ENCODE data around the gene PARVG.

PARVG gene

GRCh38 chr22:44225812-44226211, 45.1 kb downstream of the PARVG start:
- Histone ChIP-seq H3K4ac (ENCODE audit: low read depth, low read length) (no peak overlapping the region), H4K91ac (ENCODE audit: low read depth, low read length) (no peak overlapping the region), H3K4me1 (ENCODE audit: control insufficient read depth in 1 of 2, insufficient read depth in 2 of 2, low read length in 2 of 2) (no peaks in the 10 kb centered on the region), H3K27me3 (ENCODE audit: insufficient read depth, low read length) (no peaks in the 10 kb centered on the region), H3K4me3 (ENCODE audit: low read depth, low read length) (no peak overlapping the region), H3K27ac (ENCODE audit: low read depth, low read length) (no peak overlapping the region), H3K4me2 (ENCODE audit: low read length) (no peak overlapping the region), H3K14ac (ENCODE audit: low read length) (no peak overlapping the region), H4K8ac (ENCODE audit: low read depth, low read length) (no peak overlapping the region), H3K18ac (ENCODE audit: low read length) (no peak overlapping the region), H3K9me3 (ENCODE audit: insufficient read depth, low read depth, low read length) (peaks cover 5% of the 10 kb centered on the region), H2AFZ (ENCODE audit: insufficient read depth, low read length, poor library complexity) (no peak overlapping the region), H3K23ac (ENCODE audit: low read length) (no peak overlapping the region), H3K36me3 (ENCODE audit: control insufficient read depth in 1 of 2, insufficient read depth in 2 of 2, low read length in 2 of 2) (no peaks in the 10 kb centered on the region), H3K79me1 (ENCODE audit: low read length) (no peaks in the 10 kb centered on the region), H2BK12ac (ENCODE audit: low read length) (no peak overlapping the region), H3K79me2 (ENCODE audit: control insufficient read depth, insufficient read depth, low read length, poor library complexity) (no peaks in the 10 kb centered on the region), H3K9ac (ENCODE audit: low read length) (no peak overlapping the region), H2BK5ac (ENCODE audit: low read depth, low read length, poor library complexity) (no peak overlapping the region), H4K12ac (ENCODE audit: low read depth, low read length) (no peak overlapping the region), H2AK5ac (ENCODE audit: low read length) (no peak overlapping the region), H2BK120ac (ENCODE audit: insufficient read depth, low read length, poor library complexity) (no peak overlapping the region)
- WGBS (ENCODE audit: extremely low coverage, insufficient coverage, insufficient read length): no CpG with 5 or more reads among the region's 8 CpGs
- DNase-seq: no peak

- Histone ChIP-seq H2BK5ac (ENCODE audit: low read depth, low read length, poor library complexity) (no peak overlapping the region), H3K4me3 (ENCODE audit: low read depth, low read length) (no peak overlapping the region), H3K23ac (ENCODE audit: low read length) (no peak overlapping the region), H2AK5ac (ENCODE audit: low read length) (no peak overlapping the region), H3K36me3 (ENCODE audit: control insufficient read depth in 1 of 2, insufficient read depth in 2 of 2, low read length in 2 of 2) (no peaks in the 10 kb centered on the region), H3K79me1 (ENCODE audit: low read length) (no peaks in the 10 kb centered on the region), H3K18ac (ENCODE audit: low read length) (no peak overlapping the region), H2BK120ac (ENCODE audit: insufficient read depth, low read length, poor library complexity) (no peak overlapping the region), H3K79me2 (ENCODE audit: control insufficient read depth, insufficient read depth, low read length, poor library complexity) (no peaks in the 10 kb centered on the region), H3K4me2 (ENCODE audit: low read length) (no peak overlapping the region), H4K8ac (ENCODE audit: low read depth, low read length) (no peak overlapping the region), H3K9ac (ENCODE audit: low read length) (no peak overlapping the region), H3K27me3 (ENCODE audit: insufficient read depth, low read length) (no peaks in the 10 kb centered on the region), H2BK12ac (ENCODE audit: low read length) (no peak overlapping the region), H3K27ac (ENCODE audit: low read depth, low read length) (no peak overlapping the region), H2AFZ (ENCODE audit: insufficient read depth, low read length, poor library complexity) (no peak overlapping the region), H3K9me3 (ENCODE audit: insufficient read depth, low read depth, low read length) (no peaks in the 10 kb centered on the region), H4K91ac (ENCODE audit: low read depth, low read length) (no peak overlapping the region), H3K14ac (ENCODE audit: low read length) (no peak overlapping the region), H4K12ac (ENCODE audit: low read depth, low read length) (no peak overlapping the region), H3K4me1 (ENCODE audit: control insufficient read depth in 1 of 2, insufficient read depth in 2 of 2, low read length in 2 of 2) (no peaks in the 10 kb centered on the region), H3K4ac (ENCODE audit: low read depth, low read length) (no peak overlapping the region)
- no peak for DNase-seq
- no CpG with 5 or more reads among the region's 3 CpGs for WGBS (ENCODE audit: extremely low coverage, insufficient coverage, insufficient read length)
These were observed 48.6 kb downstream of the PARVG start for GRCh38 chr22:44229331-44229730.

- Histone ChIP-seq H3K79me1 (ENCODE audit: low read length) (no peaks in the 10 kb centered on the region), H3K4me3 (ENCODE audit: low read depth, low read length) (no peak overlapping the region), H3K79me2 (ENCODE audit: control insufficient read depth, insufficient read depth, low read length, poor library complexity) (no peaks in the 10 kb centered on the region), H3K14ac (ENCODE audit: low read length) (no peak overlapping the region), H2AK5ac (ENCODE audit: low read length) (no peak overlapping the region), H2BK5ac (ENCODE audit: low read depth, low read length, poor library complexity) (no peak overlapping the region), H3K23ac (ENCODE audit: low read length) (no peak overlapping the region), H3K4me1 (ENCODE audit: control insufficient read depth in 1 of 2, insufficient read depth in 2 of 2, low read length in 2 of 2) (no peaks in the 10 kb centered on the region), H2AFZ (ENCODE audit: insufficient read depth, low read length, poor library complexity) (no peak overlapping the region), H3K9me3 (ENCODE audit: insufficient read depth, low read depth, low read length) (no peaks in the 10 kb centered on the region), H3K36me3 (ENCODE audit: control insufficient read depth in 1 of 2, insufficient read depth in 2 of 2, low read length in 2 of 2) (no peaks in the 10 kb centered on the region), H4K8ac (ENCODE audit: low read depth, low read length) (no peak overlapping the region), H3K4ac (ENCODE audit: low read depth, low read length) (no peak overlapping the region), H4K12ac (ENCODE audit: low read depth, low read length) (no peak overlapping the region), H4K91ac (ENCODE audit: low read depth, low read length) (no peak overlapping the region), H3K4me2 (ENCODE audit: low read length) (no peak overlapping the region), H3K27ac (ENCODE audit: low read depth, low read length) (no peak overlapping the region), H2BK12ac (ENCODE audit: low read length) (no peak overlapping the region), H3K27me3 (ENCODE audit: insufficient read depth, low read length) (no peaks in the 10 kb centered on the region), H3K18ac (ENCODE audit: low read length) (no peak overlapping the region), H3K9ac (ENCODE audit: low read length) (no peak overlapping the region), H2BK120ac (ENCODE audit: insufficient read depth, low read length, poor library complexity) (no peak overlapping the region)
- DNase-seq: peak in 1 of 2 donors; percentile 8
- WGBS (ENCODE audit: extremely low coverage, insufficient coverage, insufficient read length): no CpG with 5 or more reads among the region's 2 CpGs
These were observed 49.1 kb downstream of the PARVG start for GRCh38 chr22:44229809-44230208.

GRCh38 chr22:44231233-44231632, 50.5 kb downstream of the PARVG start:
- Histone ChIP-seq H3K79me2 (ENCODE audit: control insufficient read depth, insufficient read depth, low read length, poor library complexity) (no peaks in the 10 kb centered on the region), H2BK5ac (ENCODE audit: low read depth, low read length, poor library complexity) (no peak overlapping the region), H4K91ac (ENCODE audit: low read depth, low read length) (no peak overlapping the region), H2AFZ (ENCODE audit: insufficient read depth, low read length, poor library complexity) (no peak overlapping the region), H3K4me1 (ENCODE audit: control insufficient read depth in 1 of 2, insufficient read depth in 2 of 2, low read length in 2 of 2) (no peaks in the 10 kb centered on the region), H3K4me2 (ENCODE audit: low read length) (no peak overlapping the region), H3K4ac (ENCODE audit: low read depth, low read length) (no peak overlapping the region), H2BK120ac (ENCODE audit: insufficient read depth, low read length, poor library complexity) (no peak overlapping the region), H3K79me1 (ENCODE audit: low read length) (no peaks in the 10 kb centered on the region), H2BK12ac (ENCODE audit: low read length) (no peak overlapping the region), H3K4me3 (ENCODE audit: low read depth, low read length) (no peak overlapping the region), H3K36me3 (ENCODE audit: control insufficient read depth in 1 of 2, insufficient read depth in 2 of 2, low read length in 2 of 2) (no peaks in the 10 kb centered on the region), H4K12ac (ENCODE audit: low read depth, low read length) (no peak overlapping the region), H2AK5ac (ENCODE audit: low read length) (no peak overlapping the region), H3K18ac (ENCODE audit: low read length) (no peak overlapping the region), H3K9me3 (ENCODE audit: insufficient read depth, low read depth, low read length) (no peaks in the 10 kb centered on the region), H3K23ac (ENCODE audit: low read length) (no peak overlapping the region), H3K9ac (ENCODE audit: low read length) (no peak overlapping the region), H3K14ac (ENCODE audit: low read length) (no peak overlapping the region), H3K27me3 (ENCODE audit: insufficient read depth, low read length) (no peaks in the 10 kb centered on the region), H3K27ac (ENCODE audit: low read depth, low read length) (no peak overlapping the region), H4K8ac (ENCODE audit: low read depth, low read length) (no peak overlapping the region)
- no peak for DNase-seq
- no CpG with 5 or more reads among the region's 4 CpGs for WGBS (ENCODE audit: extremely low coverage, insufficient coverage, insufficient read length)

Data from trophoblast cell (in vitro differentiated cells and primary cell).